ENCODE data around the gene TSPYL1. TPM values are rescaled to one million over a fixed set of nuclear protein-coding genes. Genes with fewer than 3 reads are reported as not detected.
"Not testable (repeated sequence)": the region's sequence is repeated elsewhere in the genome, so short reads cannot be mapped to it uniquely, and the experiment has no call there.

The TSPYL1 gene
- total and polyA plus RNA-seq, 3 donors from 2014 or later: 86.4 to 95.0 (median 91.9) TPM

DNA sequence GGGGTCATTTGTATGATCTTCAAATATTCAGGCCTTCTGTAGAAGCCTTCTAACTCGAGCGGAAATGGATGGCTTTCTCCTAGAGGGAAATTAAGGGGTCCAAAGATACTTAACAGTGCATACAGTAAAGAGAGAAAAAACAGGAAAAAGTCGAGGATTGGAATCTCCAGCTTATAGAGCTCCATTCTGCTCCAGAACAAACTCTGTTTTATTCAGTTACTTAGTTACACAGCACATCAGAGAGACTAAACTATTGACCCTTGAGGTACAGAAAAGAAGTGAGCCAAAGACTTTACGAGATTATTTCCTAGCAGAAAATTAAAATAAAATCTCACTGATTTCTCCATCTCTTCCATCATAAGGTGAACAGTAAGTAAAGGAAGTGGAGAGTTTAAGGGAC, 47.3 kb upstream of the TSPYL1 start:
- Histone ChIP-seq H3K27ac (peak overlapping the region in 1 of 2 donors; percentile 64), H3K4me3 (no peak overlapping the region), H3K4me1 (peaks cover 4% of the 10 kb centered on the region), H3K27me3 (no peaks in the 10 kb centered on the region), H3K9me3 (no peaks in the 10 kb centered on the region), H3K36me3 (ENCODE audit: low read depth, missing control alignments) (no peaks in the 10 kb centered on the region)
- no peak for DNase-seq
- TF ChIP-seq POLR2A (IDR thresholded peaks at IDR 0.05): no peak
- TF ChIP-seq, protein P1, sequence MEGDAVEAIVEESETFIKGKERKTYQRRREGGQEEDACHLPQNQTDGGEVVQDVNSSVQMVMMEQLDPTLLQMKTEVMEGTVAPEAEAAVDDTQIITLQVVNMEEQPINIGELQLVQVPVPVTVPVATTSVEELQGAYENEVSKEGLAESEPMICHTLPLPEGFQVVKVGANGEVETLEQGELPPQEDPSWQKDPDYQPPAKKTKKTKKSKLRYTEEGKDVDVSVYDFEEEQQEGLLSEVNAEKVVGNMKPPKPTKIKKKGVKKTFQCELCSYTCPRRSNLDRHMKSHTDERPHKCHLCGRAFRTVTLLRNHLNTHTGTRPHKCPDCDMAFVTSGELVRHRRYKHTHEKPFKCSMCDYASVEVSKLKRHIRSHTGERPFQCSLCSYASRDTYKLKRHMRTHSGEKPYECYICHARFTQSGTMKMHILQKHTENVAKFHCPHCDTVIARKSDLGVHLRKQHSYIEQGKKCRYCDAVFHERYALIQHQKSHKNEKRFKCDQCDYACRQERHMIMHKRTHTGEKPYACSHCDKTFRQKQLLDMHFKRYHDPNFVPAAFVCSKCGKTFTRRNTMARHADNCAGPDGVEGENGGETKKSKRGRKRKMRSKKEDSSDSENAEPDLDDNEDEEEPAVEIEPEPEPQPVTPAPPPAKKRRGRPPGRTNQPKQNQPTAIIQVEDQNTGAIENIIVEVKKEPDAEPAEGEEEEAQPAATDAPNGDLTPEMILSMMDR (IDR thresholded peaks at IDR 0.05): no peak
- intact Hi-C loops (cut with DNase I; ENCODE audit: low total_unique reads): no loop called here
- WGBS, 2 donors: 58 to 73% methylated on average over 4 of the region's 4 CpGs

DNA sequence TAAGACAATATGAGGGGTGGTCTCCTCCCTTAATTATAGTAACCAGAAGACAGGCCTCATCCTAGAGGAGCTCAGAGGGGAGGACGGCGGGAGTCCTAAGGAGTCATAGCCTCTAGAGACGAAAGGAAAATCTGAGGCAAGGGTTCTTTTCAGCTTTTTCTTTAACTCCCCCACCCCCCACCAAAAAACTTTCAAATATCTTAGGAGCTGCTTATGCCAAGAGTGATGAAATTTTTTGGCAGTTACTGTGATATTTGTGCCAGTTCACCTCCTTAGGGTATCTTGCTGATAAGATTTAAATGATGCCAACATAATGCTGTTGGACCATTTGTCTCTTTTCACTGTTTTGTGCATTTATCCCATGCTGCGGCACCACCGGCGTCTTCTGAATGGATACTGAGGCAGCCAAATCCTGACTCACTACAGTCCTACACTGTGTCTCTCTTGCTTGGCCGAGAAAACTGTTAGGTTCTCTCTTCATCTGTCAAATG, 46.5 kb upstream of the TSPYL1 start:
- Histone ChIP-seq H3K36me3 (ENCODE audit: low read depth, missing control alignments) (no peaks in the 10 kb centered on the region), H3K4me1 (peaks cover 4% of the 10 kb centered on the region), H3K27ac (no peak overlapping the region), H3K9me3 (no peaks in the 10 kb centered on the region), H3K4me3 (no peak overlapping the region), H3K27me3 (no peaks in the 10 kb centered on the region)
- intact Hi-C loops (cut with DNase I; ENCODE audit: low total_unique reads): no loop called here
- 58 to 88% methylated on average over 7 of the region's 7 CpGs for WGBS, 2 donors
- TF ChIP-seq, protein P1 (IDR thresholded peaks at IDR 0.05): no peak
- no peak for TF ChIP-seq POLR2A (IDR thresholded peaks at IDR 0.05)
- no peak for DNase-seq

DNA sequence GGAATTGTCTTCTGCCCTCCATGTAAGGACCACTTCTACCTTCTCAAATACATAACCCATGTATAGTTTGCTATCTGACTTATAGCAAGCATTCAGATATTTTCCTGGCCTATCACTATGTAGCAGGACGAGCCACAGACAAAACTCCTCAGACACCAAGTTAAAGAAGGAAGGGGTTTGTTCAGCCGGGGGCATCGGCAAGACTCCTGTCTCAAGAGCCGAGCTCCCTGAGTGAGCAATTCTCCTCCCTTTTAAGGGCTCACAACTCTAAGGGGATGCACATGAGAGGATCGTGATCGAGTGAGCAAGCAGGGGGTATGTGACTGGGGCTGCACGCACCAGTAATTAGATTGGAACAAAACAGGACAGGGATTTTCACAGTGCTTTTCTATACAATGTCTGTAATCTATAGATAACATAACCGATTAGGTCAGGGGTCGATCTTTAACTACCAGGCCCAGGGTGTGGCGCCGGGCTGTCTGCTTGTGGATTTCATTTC, 46.0 kb upstream of the TSPYL1 start:
- H3K4me1 ChIP-seq; H3K36me3 ChIP-seq (ENCODE audit: low read depth, missing control alignments); H3K27me3 ChIP-seq; intact Hi-C loops (cut with DNase I; ENCODE audit: low total_unique reads); H3K9me3 ChIP-seq; H3K4me3 ChIP-seq; H3K27ac ChIP-seq; DNase-seq: not testable (repeated sequence)
- 91 to 97% methylated on average over 11 of the region's 11 CpGs for WGBS, 2 donors

DNA sequence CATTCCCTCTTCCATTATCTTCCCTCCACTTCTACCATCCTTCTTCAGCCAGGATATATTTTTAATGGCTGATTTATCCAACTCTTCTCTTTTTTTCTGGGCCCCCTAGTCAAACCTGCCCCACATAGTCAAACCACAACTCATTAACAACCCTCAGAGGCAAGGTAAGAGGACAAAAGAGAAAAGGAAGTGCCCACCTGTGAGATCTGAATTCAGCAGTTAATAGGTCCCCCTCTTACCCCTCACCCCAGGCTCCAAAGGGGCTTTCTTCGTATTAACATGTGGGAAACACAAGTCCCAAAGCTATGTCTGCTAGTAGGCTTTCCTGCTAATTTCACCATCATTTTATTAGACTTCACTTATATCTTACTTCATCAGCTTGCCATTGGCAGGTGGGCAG, 44.1 kb upstream of the TSPYL1 start:
- no peak overlapping the region for H3K4me3 ChIP-seq
- WGBS, 2 donors: 85 to 95% methylated on average over 1 of the region's 1 CpG
- no peaks in the 10 kb centered on the region for H3K27me3 ChIP-seq
- no peaks in the 10 kb centered on the region for H3K36me3 ChIP-seq (ENCODE audit: low read depth, missing control alignments)
- H3K9me3 ChIP-seq: no peaks in the 10 kb centered on the region
- intact Hi-C loops (cut with DNase I; ENCODE audit: low total_unique reads): no loop called here
- no peak for TF ChIP-seq POLR2A (IDR thresholded peaks at IDR 0.05)
- TF ChIP-seq, protein P1 (IDR thresholded peaks at IDR 0.05): no peak
- no peak for DNase-seq
- peaks cover 4% of the 10 kb centered on the region for H3K4me1 ChIP-seq
- no peak overlapping the region for H3K27ac ChIP-seq

DNA sequence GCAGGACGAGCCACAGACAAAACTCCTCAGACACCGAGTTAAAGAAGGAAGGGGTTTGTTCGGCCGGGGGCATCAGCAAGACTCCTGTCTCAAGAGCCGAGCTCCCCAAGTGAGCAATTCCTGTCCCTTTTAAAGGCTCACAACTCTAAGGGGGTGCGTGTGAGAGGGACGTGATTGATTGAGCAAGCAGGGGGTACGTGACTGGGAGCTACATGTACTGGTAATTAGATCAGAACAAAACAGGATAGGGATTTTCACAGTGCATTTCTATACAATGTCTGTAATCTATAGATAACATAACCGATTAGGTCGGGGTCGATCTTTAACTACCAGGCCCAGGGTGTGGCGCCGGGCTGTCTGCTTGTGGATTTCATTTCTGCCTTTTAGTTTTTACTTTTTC, 42.2 kb upstream of the TSPYL1 start:
- H3K4me1 ChIP-seq; H3K36me3 ChIP-seq (ENCODE audit: low read depth, missing control alignments); H3K27ac ChIP-seq; H3K4me3 ChIP-seq; intact Hi-C loops (cut with DNase I; ENCODE audit: low total_unique reads); H3K9me3 ChIP-seq; DNase-seq; H3K27me3 ChIP-seq: not testable (repeated sequence)
- 85 to 90% methylated on average over 13 of the region's 13 CpGs for WGBS, 2 donors

DNA sequence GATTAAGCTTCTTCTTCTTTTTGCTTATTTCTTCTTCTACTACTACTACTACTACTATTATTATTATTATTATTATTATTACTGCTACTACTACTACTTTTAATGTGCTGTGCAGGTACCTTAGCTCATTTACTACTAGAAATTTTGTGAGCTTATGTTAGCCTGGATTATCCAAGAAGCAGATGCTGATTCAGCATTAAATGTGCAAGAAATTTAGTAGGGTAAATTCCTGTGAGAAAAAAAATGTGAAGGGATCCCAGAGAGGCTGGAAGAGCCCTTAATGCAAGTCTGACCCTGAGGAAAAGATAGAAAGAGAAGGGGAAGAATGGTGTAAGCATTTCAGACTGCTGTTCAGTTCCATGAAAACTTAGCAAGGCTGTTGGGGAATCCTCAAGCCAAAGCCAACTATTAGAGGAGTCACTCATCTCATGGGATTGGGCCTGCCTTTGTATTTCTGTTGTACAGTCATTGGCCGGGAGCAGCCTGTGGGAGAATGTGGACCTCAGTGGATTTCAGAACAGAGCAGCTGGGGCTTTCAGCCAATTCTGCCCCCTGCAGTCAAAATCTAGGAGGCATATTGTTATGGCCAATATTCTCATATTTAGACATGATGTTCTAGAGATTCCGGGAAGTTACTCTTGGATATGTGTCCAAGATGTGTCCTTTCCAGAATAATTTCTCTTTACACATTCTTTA, 37.2 kb upstream of the TSPYL1 start:
- H3K4me3 ChIP-seq: no peak overlapping the region
- TF ChIP-seq, protein P1 (IDR thresholded peaks at IDR 0.05): no peak
- TF ChIP-seq POLR2A (IDR thresholded peaks at IDR 0.05): no peak
- H3K27ac ChIP-seq: peak overlapping the region in 1 of 2 donors; percentile 22
- no peaks in the 10 kb centered on the region for H3K4me1 ChIP-seq
- H3K36me3 ChIP-seq (ENCODE audit: low read depth, missing control alignments): no peaks in the 10 kb centered on the region
- H3K9me3 ChIP-seq: no peaks in the 10 kb centered on the region
- intact Hi-C loops (cut with DNase I; ENCODE audit: low total_unique reads): no loop called here
- H3K27me3 ChIP-seq: no peaks in the 10 kb centered on the region
- DNase-seq: peak; percentile 76
- 46 to 56% methylated on average over 2 of the region's 2 CpGs for WGBS, 2 donors
